ENCODE data around the gene IFT22.
"Not testable (repeated sequence)": the region's sequence is repeated elsewhere in the genome, so short reads cannot be mapped to it uniquely, and the experiment has no call there.

GRCh38 chr7:101348456-101349067, 26.9 kb upstream of the IFT22 start:
- TF ChIP-seq CTCF (IDR thresholded peaks at IDR 0.05; ENCODE audit: low read depth, low read length, missing input control); GABPA (IDR thresholded peaks at IDR 0.05 in 1 of 2, conservative IDR thresholded peaks at IDR 0.05 in 1 of 2); ZBTB33 (IDR thresholded peaks at IDR 0.05); REST (IDR thresholded peaks at IDR 0.05); RAD21 (IDR thresholded peaks at IDR 0.05); YY1 (IDR thresholded peaks at IDR 0.05); EGR1 (IDR thresholded peaks at IDR 0.05; ENCODE audit: low read depth in 2 of 2); HNF4A (conservative IDR thresholded peaks at IDR 0.05); JUND (IDR thresholded peaks at IDR 0.05): not testable (repeated sequence)
